IMR-90 (cell line): ENCODE results near the gene SEPTIN5. TPM values are rescaled to one million over a fixed set of nuclear protein-coding genes. Genes with fewer than 3 reads are reported as not detected.

Source experiments
- ATAC-seq: fragments of 200-7000 bp; cut with Tn5 transposase; 2 replicates; pipeline ENCODE4 v1.9.1; 2020; ENCODE audit warnings: low read depth, mild to moderate bottlenecking, moderate library complexity
- BruUV-seq: library from RNA; stranded (reverse); fragments of 400-500 nt; replicated peaks from 2 replicates; lab custom pipeline; 2021; lab: Mats Ljungman, UMichigan
- CTCF ChIA-PET: fragments of 300-600 bp; formaldehyde crosslinking; extraction: SDS; loops from one replicate; lab custom pipeline; 2021; ENCODE audit warnings: antibody characterized with exemption; lab: Yijun Ruan, JAX
- POLR2A ChIA-PET: fragments of 300-600 bp; sonication (Branson Sonifier 250); formaldehyde crosslinking; loops from one replicate; lab custom pipeline; 2022; ENCODE audit warnings: antibody characterized with exemption; ENCODE audit not compliant: unreplicated experiment; lab: Charles Lee
- DNase-seq: peaks from one replicate; pipeline ENCODE4 v3.0.0; 2013
- H2AFZ ChIP-seq: replicated peaks from 2 replicates; pipeline ENCODE3; 2013; ENCODE audit warnings: low read length, mild to moderate bottlenecking; ENCODE audit not compliant: poor library complexity
- H2AK5ac ChIP-seq: 2 replicates; pipeline ENCODE4 v1.6.1; 2013; ENCODE audit warnings: low read depth, low read length, inconsistent platforms
- H2AK9ac ChIP-seq: replicated peaks from 2 replicates; pipeline ENCODE3; 2013; ENCODE audit warnings: mild to moderate bottlenecking, low read depth, low read length, moderate library complexity; ENCODE audit not compliant: poor library complexity
- H2BK120ac ChIP-seq: 2 replicates; pipeline ENCODE4 v1.6.1; 2013; ENCODE audit warnings: low read depth, low read length, inconsistent platforms
- H2BK15ac ChIP-seq: 3 replicates; pipeline ENCODE4 v1.6.1; 2013; ENCODE audit warnings: low read depth, low read length, inconsistent platforms
- H2BK20ac ChIP-seq: 2 replicates; pipeline ENCODE4 v1.6.1; 2013; ENCODE audit warnings: low read depth, mild to moderate bottlenecking, inconsistent platforms, low read length, moderate library complexity
- H2BK5ac ChIP-seq: 2 replicates; pipeline ENCODE4 v1.6.1; 2013; ENCODE audit warnings: mild to moderate bottlenecking, low read depth, low read length, inconsistent platforms; ENCODE audit not compliant: poor library complexity, severe bottlenecking
- H3K14ac ChIP-seq: replicated peaks from 2 replicates; pipeline ENCODE4 v1.6.1; 2013; ENCODE audit warnings: low read depth, low read length, inconsistent platforms
- H3K18ac ChIP-seq: 2 replicates; pipeline ENCODE4 v1.6.1; 2013; ENCODE audit warnings: low read depth, low read length, control low read depth
- H3K23ac ChIP-seq: 2 replicates; pipeline ENCODE4 v1.6.1; 2013; ENCODE audit warnings: low read depth, low read length, inconsistent platforms
- H3K27ac ChIP-seq: 2 replicates; pipeline ENCODE4 v1.5.1; 2013; ENCODE audit warnings: mild to moderate bottlenecking, control low read depth, low read length; ENCODE audit not compliant: insufficient read depth
- H3K27me3 ChIP-seq: 2 replicates; pipeline ENCODE4 v1.6.1; 2013; ENCODE audit warnings: low read length; ENCODE audit not compliant: control insufficient read depth, insufficient read depth
- H3K36me3 ChIP-seq: 2 replicates; pipeline ENCODE4 v1.6.1; 2013; ENCODE audit warnings: low read length, mixed read lengths; ENCODE audit not compliant: control insufficient read depth, insufficient read depth
- H3K4ac ChIP-seq: 2 replicates; pipeline ENCODE4 v1.6.1; 2013; ENCODE audit warnings: low read depth, low read length, inconsistent platforms
- H3K4me1 ChIP-seq: 2 replicates; pipeline ENCODE4 v1.6.1; 2013; ENCODE audit warnings: low read length, mixed read lengths; ENCODE audit not compliant: control insufficient read depth, insufficient read depth
- H3K4me2 ChIP-seq: 2 replicates; pipeline ENCODE4 v1.6.1; 2013; ENCODE audit warnings: low read depth, mild to moderate bottlenecking, control low read depth, low read length, moderate library complexity
- H3K4me3 ChIP-seq: 2 replicates; pipeline ENCODE4 v1.5.1; 2013; ENCODE audit warnings: low read depth, mild to moderate bottlenecking, control low read depth, low read length, moderate library complexity; ENCODE audit not compliant: insufficient read depth
- H3K56ac ChIP-seq: 2 replicates; pipeline ENCODE4 v1.6.1; 2013; ENCODE audit warnings: low read length, inconsistent platforms; ENCODE audit not compliant: insufficient read depth; ENCODE audit errors: extremely low read depth
- H3K79me1 ChIP-seq, 2 experiments: 2 replicates each; pipeline ENCODE4 v1.6.1; 2013; ENCODE audit warnings: low read length in 2 of 2, inconsistent platforms in 1 of 2, low read depth in 1 of 2
- H3K9ac ChIP-seq: 2 replicates; pipeline ENCODE4 v1.6.1; 2013; ENCODE audit warnings: low read depth, low read length, control low read depth
- H3K9me1 ChIP-seq: 2 replicates; pipeline ENCODE4 v1.6.1; 2013; ENCODE audit warnings: low read length, inconsistent platforms; ENCODE audit not compliant: insufficient read depth
- H3K9me3 ChIP-seq: 2 replicates; pipeline ENCODE4 v1.6.1; 2013; ENCODE audit warnings: low read length; ENCODE audit not compliant: control insufficient read depth, insufficient read depth
- H4K20me1 ChIP-seq: 2 replicates; pipeline ENCODE4 v1.6.1; 2013; ENCODE audit warnings: low read length, inconsistent platforms; ENCODE audit not compliant: insufficient read depth
- H4K5ac ChIP-seq: 2 replicates; pipeline ENCODE4 v1.6.1; 2013; ENCODE audit warnings: mild to moderate bottlenecking, low read depth, low read length, control low read depth
- H4K8ac ChIP-seq, 2 experiments: 2 replicates each; pipeline ENCODE4 v1.6.1; 2013; ENCODE audit warnings: low read depth in 2 of 2, low read length in 2 of 2, control low read depth in 1 of 2, inconsistent platforms in 1 of 2
- H4K91ac ChIP-seq: 2 replicates; pipeline ENCODE4 v1.6.1; 2013; ENCODE audit warnings: low read depth, low read length, inconsistent platforms; ENCODE audit not compliant: insufficient read depth
- CEBPB ChIP-seq: IDR thresholded peaks from 2 replicates; pipeline ENCODE4 v1.6.1; 2012; ENCODE audit warnings: low read depth, low read length, improper control_type of control experiment
- CHD1 ChIP-seq: IDR thresholded peaks from 2 replicates; pipeline ENCODE4 v1.6.1; 2012; ENCODE audit warnings: low read depth, low read length, improper control_type of control experiment
- FOS ChIP-seq: fragments of 150-350 bp; IDR thresholded peaks from 2 replicates; pipeline ENCODE4 v1.6.1; 2016; ENCODE audit warnings: low read depth, low read length
- MAFK ChIP-seq: IDR thresholded peaks from 2 replicates; pipeline ENCODE4 v1.6.1; 2012; ENCODE audit warnings: low read depth, low read length, improper control_type of control experiment
- MXI1 ChIP-seq: IDR thresholded peaks from 2 replicates; pipeline ENCODE4 v1.6.1; 2012; ENCODE audit warnings: low read depth, mild to moderate bottlenecking, low read length, moderate library complexity, borderline replicate concordance
- POLR2A ChIP-seq: IDR thresholded peaks from 2 replicates; pipeline ENCODE4 v1.6.1; 2012; ENCODE audit warnings: mild to moderate bottlenecking, low read depth, low read length
- RAD21 ChIP-seq: IDR thresholded peaks from 2 replicates; pipeline ENCODE4 v1.6.1; 2012; ENCODE audit warnings: low read length, improper control_type of control experiment
- RFX5 ChIP-seq: IDR thresholded peaks from 2 replicates; pipeline ENCODE4 v1.8.0; 2012; ENCODE audit warnings: low read depth, mild to moderate bottlenecking, low read length, moderate library complexity
- SMC3 ChIP-seq: fragments of 150-350 bp; IDR thresholded peaks from 2 replicates; pipeline ENCODE4 v1.6.1; 2016; ENCODE audit warnings: low read depth, mild to moderate bottlenecking, antibody characterized with exemption, low read length, moderate library complexity
- USF2 ChIP-seq: fragments of 150-350 bp; IDR thresholded peaks from 2 replicates; pipeline ENCODE4 v1.6.1; 2017; ENCODE audit warnings: mild to moderate bottlenecking, antibody characterized with exemption, low read length, low read depth
- WGBS, 2 experiments: methylation state at CpG; one replicate each; pipeline versions ENCODE4 v1.1.5 to v1.1.7; 2013; ENCODE audit warnings: missing lambda C conversion rate in 2 of 2; ENCODE audit not compliant: insufficient read length in 1 of 2; ENCODE audit errors: extremely low coverage in 2 of 2; 5-methylcytosine and 5-hydroxymethylcytosine counted together
- dilution Hi-C: fragments of 300-500 bp; cut with HindIII; formaldehyde crosslinking; loops from one replicate; pipeline ENCODE4 v1.14.3; 2018; ENCODE audit warnings: low sequenced_read_pairs; ENCODE audit not compliant: unreplicated experiment
- in situ Hi-C: fragments of 300-500 bp; cut with MboI; formaldehyde crosslinking; loops from 3 replicates; pipeline ENCODE4 v1.14.3; 2019; ENCODE audit warnings: low sequenced_read_pairs, inconsistent platforms, mixed read lengths
- intact Hi-C: fragments of 100-400 bp; cut with micrococcal nuclease; formaldehyde crosslinking; loops from 2 replicates; pipeline ENCODE4 v1.10.0; 2022
- polyA plus RNA-seq, 3 experiments: library from polyadenylated mRNA; depleted of rRNA; stranded (reverse); fragments of >200 nt; gene quantifications; 2 replicates each; pipeline ENCODE4 v1.2.3, GENCODE V29; 2012; ENCODE audit warnings: low replicate concordance in 1 of 3
- total RNA-seq: library from RNA; depleted of rRNA; stranded (reverse); fragments of >200 nt; gene quantifications from 2 replicates; pipeline ENCODE4 v1.2.3, GENCODE V29; 2012

Gene SEPTIN5
- total and polyA plus RNA-seq, 2 of the 4 experiments (the other 2 are of a cell fraction) = 16.8 to 20.7 TPM

- in situ Hi-C loops = no loop called here
- Histone ChIP-seq H3K18ac (no peak overlapping the region), H3K56ac (no peak overlapping the region), H3K14ac (no peak overlapping the region), H4K91ac (no peak overlapping the region), H3K9ac (no peak overlapping the region), H3K27me3 (peaks cover 24% of the 10 kb centered on the region; the same call in 1 of the 2 replicates), H3K9me1 (no peaks in the 10 kb centered on the region), H3K36me3 (no peaks in the 10 kb centered on the region), H3K23ac (no peak overlapping the region), H3K4me1 (no peaks in the 10 kb centered on the region; the same call in none of the 2 replicates), H3K4me2 (no peak overlapping the region), H3K4me3 (no peak overlapping the region), H2BK20ac (no peak overlapping the region), H3K4ac (no peak overlapping the region), H3K79me1 (no peaks in the 10 kb centered on the region), H2BK15ac (no peak overlapping the region), H2AK9ac (peak overlapping the region; percentile 55), H3K27ac (no peak overlapping the region), H4K8ac (no peak overlapping the region), H2AFZ (no peak overlapping the region), H4K5ac (no peak overlapping the region), H2BK5ac (no peak overlapping the region), H4K20me1 (no peaks in the 10 kb centered on the region), H3K9me3 (no peaks in the 10 kb centered on the region), H2BK120ac (no peak overlapping the region), H2AK5ac (no peak overlapping the region)
- ChIA-PET CTCF (no interaction called here), POLR2A (no interaction called here)
- 90% methylated on average over 3 of the region's 6 CpGs; no CpG with 5 or more reads in 1 of the 2 experiments for WGBS, 2 experiments
- DNase-seq = no peak
- no peak for TF ChIP-seq MAFK
- no peak for TF ChIP-seq CHD1
- TF ChIP-seq MXI1 = no peak
- TF ChIP-seq CEBPB = no peak
- no peak for TF ChIP-seq POLR2A
- no peak for TF ChIP-seq USF2
- TF ChIP-seq RAD21 = no peak
- TF ChIP-seq RFX5 = no peak
- no peak for TF ChIP-seq FOS
- TF ChIP-seq SMC3 = no peak
- no TSS peak for BruUV-seq
- no peak for ATAC-seq
- dilution Hi-C loops = no loop called here
- intact Hi-C loops = no loop called here
Measured at GRCh38 chr22:19728271-19728670, 14.0 kb downstream of the SEPTIN5 start.
